HL-60 (cell line): Measurements from ENCODE around the gene ABCC1.

Experiments used
- DNase-seq, 2 experiments: peaks; one replicate each; pipeline ENCODE4 v3.0.0-alpha.2; 2010 to 2020; ENCODE audit warnings: low read depth in 1 of 2, low spot score in 1 of 2
- H3K27ac ChIP-seq: fragments of 250-450 bp; sonication (Bioruptor Pico); replicated peaks from 2 replicates; pipeline ENCODE4 v1.5.1; 2020; ENCODE audit warnings: mild to moderate bottlenecking, moderate library complexity
- H3K27me3 ChIP-seq: fragments of 250-450 bp; sonication (Bioruptor Pico); 2 replicates; pipeline ENCODE4 v1.5.1; 2021; ENCODE audit warnings: mild to moderate bottlenecking, moderate library complexity; ENCODE audit not compliant: insufficient read depth, poor library complexity, severe bottlenecking
- H3K4me3 ChIP-seq: replicated peaks from 2 replicates; pipeline ENCODE4 v1.5.1; 2011; ENCODE audit warnings: mild to moderate bottlenecking, control low read depth, low read length; ENCODE audit not compliant: insufficient read depth
- GABPA ChIP-seq: IDR thresholded peaks from 2 replicates; pipeline ENCODE4 v1.6.1; 2012; ENCODE audit warnings: low read depth
- POLR2AphosphoS5 ChIP-seq: IDR thresholded peaks from 2 replicates; pipeline ENCODE4 v1.6.1; 2012; ENCODE audit warnings: low read depth
- SPI1 ChIP-seq: IDR thresholded peaks from 2 replicates; pipeline ENCODE4 v1.6.1; 2012; ENCODE audit warnings: low read depth, mild to moderate bottlenecking, borderline replicate concordance
- TF ChIP-seq, protein P1 (sequence below): IDR thresholded peaks from 2 replicates; pipeline ENCODE4 v1.6.1; 2012; ENCODE audit warnings: low read depth; ENCODE audit not compliant: insufficient replicate concordance
- TF ChIP-seq, protein P2 (sequence below): IDR thresholded peaks from one replicate; pipeline ENCODE4 v1.5.1; 2011; ENCODE audit warnings: low read length, control low read depth, inconsistent platforms; ENCODE audit not compliant: insufficient read depth

The ABCC1 gene

DNA sequence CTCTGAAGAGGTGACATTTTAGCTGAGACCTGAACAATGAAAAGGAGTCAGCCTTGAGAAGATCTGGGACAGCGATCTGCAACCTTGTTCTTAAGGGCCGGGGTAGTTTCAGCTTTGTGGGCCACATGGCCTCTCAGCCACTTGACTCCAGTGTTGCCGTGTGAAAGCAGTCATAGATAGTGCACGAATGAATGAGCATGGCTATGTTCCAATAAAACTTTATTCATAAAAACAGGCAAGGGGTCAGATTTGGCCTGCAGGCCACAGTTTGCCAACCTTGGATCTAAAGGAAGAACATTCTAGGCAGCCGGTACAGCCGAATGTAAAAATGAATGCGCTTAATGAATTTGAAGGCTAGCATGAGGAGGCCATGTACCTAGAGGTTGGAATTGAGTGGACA is 190.4 kb downstream of the ABCC1 start:
- H3K27ac ChIP-seq: no peak overlapping the region
- no peak overlapping the region for H3K4me3 ChIP-seq
- H3K27me3 ChIP-seq: no peaks in the 10 kb centered on the region
- TF ChIP-seq SPI1 (no peak), POLR2AphosphoS5 (no peak), GABPA (no peak)
- TF ChIP-seq, protein P1, sequence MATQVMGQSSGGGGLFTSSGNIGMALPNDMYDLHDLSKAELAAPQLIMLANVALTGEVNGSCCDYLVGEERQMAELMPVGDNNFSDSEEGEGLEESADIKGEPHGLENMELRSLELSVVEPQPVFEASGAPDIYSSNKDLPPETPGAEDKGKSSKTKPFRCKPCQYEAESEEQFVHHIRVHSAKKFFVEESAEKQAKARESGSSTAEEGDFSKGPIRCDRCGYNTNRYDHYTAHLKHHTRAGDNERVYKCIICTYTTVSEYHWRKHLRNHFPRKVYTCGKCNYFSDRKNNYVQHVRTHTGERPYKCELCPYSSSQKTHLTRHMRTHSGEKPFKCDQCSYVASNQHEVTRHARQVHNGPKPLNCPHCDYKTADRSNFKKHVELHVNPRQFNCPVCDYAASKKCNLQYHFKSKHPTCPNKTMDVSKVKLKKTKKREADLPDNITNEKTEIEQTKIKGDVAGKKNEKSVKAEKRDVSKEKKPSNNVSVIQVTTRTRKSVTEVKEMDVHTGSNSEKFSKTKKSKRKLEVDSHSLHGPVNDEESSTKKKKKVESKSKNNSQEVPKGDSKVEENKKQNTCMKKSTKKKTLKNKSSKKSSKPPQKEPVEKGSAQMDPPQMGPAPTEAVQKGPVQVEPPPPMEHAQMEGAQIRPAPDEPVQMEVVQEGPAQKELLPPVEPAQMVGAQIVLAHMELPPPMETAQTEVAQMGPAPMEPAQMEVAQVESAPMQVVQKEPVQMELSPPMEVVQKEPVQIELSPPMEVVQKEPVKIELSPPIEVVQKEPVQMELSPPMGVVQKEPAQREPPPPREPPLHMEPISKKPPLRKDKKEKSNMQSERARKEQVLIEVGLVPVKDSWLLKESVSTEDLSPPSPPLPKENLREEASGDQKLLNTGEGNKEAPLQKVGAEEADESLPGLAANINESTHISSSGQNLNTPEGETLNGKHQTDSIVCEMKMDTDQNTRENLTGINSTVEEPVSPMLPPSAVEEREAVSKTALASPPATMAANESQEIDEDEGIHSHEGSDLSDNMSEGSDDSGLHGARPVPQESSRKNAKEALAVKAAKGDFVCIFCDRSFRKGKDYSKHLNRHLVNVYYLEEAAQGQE: no peak
- TF ChIP-seq, protein P2, sequence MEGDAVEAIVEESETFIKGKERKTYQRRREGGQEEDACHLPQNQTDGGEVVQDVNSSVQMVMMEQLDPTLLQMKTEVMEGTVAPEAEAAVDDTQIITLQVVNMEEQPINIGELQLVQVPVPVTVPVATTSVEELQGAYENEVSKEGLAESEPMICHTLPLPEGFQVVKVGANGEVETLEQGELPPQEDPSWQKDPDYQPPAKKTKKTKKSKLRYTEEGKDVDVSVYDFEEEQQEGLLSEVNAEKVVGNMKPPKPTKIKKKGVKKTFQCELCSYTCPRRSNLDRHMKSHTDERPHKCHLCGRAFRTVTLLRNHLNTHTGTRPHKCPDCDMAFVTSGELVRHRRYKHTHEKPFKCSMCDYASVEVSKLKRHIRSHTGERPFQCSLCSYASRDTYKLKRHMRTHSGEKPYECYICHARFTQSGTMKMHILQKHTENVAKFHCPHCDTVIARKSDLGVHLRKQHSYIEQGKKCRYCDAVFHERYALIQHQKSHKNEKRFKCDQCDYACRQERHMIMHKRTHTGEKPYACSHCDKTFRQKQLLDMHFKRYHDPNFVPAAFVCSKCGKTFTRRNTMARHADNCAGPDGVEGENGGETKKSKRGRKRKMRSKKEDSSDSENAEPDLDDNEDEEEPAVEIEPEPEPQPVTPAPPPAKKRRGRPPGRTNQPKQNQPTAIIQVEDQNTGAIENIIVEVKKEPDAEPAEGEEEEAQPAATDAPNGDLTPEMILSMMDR: no peak
- no peak for DNase-seq

DNA sequence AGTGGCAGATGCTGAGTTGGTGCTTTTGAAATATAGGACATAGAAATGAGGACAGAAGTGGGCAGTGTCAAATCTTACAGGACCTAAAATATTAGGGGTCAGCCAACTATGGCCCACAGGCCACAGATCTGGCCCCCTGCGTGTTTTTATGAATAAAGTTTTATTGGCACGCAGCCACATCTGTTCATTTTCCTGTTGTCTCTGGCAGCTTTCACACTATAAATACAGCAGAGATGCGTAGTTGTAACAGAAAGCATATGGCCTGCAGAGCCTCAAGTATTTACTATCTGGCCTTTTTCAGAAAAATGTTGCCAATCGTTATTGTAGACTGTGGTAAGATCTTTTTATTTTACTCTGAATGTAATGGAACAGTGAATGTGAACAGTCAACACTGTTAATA is 191.1 kb downstream of the ABCC1 start:
- TF ChIP-seq GABPA: no peak
- Histone ChIP-seq H3K27me3 (no peaks in the 10 kb centered on the region), H3K4me3 (no peak overlapping the region), H3K27ac (no peak overlapping the region)
- DNase-seq: no peak

DNA sequence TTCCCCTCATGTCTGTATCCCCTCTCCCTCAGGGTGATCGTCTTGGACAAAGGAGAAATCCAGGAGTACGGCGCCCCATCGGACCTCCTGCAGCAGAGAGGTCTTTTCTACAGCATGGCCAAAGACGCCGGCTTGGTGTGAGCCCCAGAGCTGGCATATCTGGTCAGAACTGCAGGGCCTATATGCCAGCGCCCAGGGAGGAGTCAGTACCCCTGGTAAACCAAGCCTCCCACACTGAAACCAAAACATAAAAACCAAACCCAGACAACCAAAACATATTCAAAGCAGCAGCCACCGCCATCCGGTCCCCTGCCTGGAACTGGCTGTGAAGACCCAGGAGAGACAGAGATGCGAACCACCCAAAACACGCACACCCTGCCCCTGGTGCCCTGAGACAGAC is 191.7 kb downstream of the ABCC1 start:
- TF ChIP-seq, protein P1: no peak
- no peak for TF ChIP-seq POLR2AphosphoS5
- TF ChIP-seq GABPA: no peak
- no peak for TF ChIP-seq SPI1
- TF ChIP-seq, protein P2: no peak
- H3K27ac ChIP-seq: no peak overlapping the region
- no peaks in the 10 kb centered on the region for H3K27me3 ChIP-seq
- no peak for DNase-seq
- no peak overlapping the region for H3K4me3 ChIP-seq

DNA sequence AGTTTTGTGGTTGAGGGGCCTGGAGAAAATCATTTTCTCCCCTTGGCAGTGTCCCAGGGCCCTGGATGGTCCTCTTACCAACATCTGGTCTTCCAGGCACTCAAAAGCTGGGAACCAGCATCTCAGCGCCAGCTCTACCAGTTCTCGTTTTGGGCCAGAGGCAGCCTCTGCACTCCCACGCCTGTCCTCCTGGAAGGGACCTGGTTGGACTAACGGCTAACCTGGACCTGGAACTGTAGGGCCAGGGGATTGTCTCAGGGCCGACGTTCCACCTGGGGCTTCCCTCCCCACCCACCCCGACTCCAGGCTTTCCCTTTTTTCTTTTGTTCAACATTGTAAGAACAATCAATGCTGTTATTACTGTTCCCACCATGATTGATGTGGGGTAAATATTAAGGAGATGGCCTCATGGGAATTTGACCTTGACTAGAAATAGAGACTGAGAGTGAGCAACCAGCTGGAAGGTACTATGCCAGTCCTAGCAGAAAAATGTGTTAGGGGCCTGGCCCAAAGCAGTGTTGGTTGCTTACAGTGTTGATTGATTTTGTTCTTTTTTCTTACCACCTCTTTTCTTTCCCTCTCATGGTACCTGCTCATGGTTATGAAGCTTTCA is 192.5 kb downstream of the ABCC1 start:
- no peak for DNase-seq
- H3K27me3 ChIP-seq: no peaks in the 10 kb centered on the region
- no peak overlapping the region for H3K27ac ChIP-seq
- no peak for TF ChIP-seq POLR2AphosphoS5
- no peak for TF ChIP-seq SPI1
- TF ChIP-seq GABPA: no peak
- TF ChIP-seq, protein P2: no peak
- TF ChIP-seq, protein P1: no peak
- H3K4me3 ChIP-seq: no peak overlapping the region
